Testis (tissue), 3 donors: ENCODE results near the gene PLA2G7. TPM values are rescaled to one million over a fixed set of nuclear protein-coding genes. Genes with fewer than 3 reads are reported as not detected.

Source experiments
- DNase-seq: peaks from one replicate; pipeline ENCODE4 v3.0.0-alpha.2; 2019
- H3K27ac ChIP-seq, 2 donors: fragments of 200-600 bp; sonication (generic); one replicate each; pipeline ENCODE4 v1.5.1; 2019
- H3K27me3 ChIP-seq: fragments of 200-600 bp; sonication (generic); one replicate; pipeline ENCODE4 v1.5.1; 2019
- H3K36me3 ChIP-seq: fragments of 200-600 bp; sonication (generic); one replicate; pipeline ENCODE4 v1.5.1; 2017; ENCODE audit warnings: low read depth; ENCODE audit errors: missing control alignments
- H3K4me1 ChIP-seq: fragments of 200-600 bp; sonication (generic); one replicate; pipeline ENCODE4 v1.5.1; 2019
- H3K4me3 ChIP-seq, 2 donors: fragments of 200-600 bp; sonication (generic); one replicate each; pipeline ENCODE4 v1.5.1; 2017 to 2019
- H3K9me3 ChIP-seq: fragments of 200-600 bp; sonication (generic); one replicate; pipeline ENCODE4 v1.5.1; 2017
- POLR2A ChIP-seq: fragments of 450-650 bp; IDR thresholded peaks from one replicate; pipeline ENCODE4 v1.6.1; 2017; ENCODE audit warnings: antibody characterized with exemption, mild to moderate bottlenecking, moderate library complexity
- WGBS, 2 donors: methylation state at CpG; one replicate each; pipeline ENCODE4 v1.1.5; 2018; 5-methylcytosine and 5-hydroxymethylcytosine counted together
- intact Hi-C: fragments of 100-400 bp; cut with DNase I; formaldehyde crosslinking; loops from one replicate; pipeline ENCODE4 v1.15.1; 2023; ENCODE audit warnings: low total_unique reads
- polyA plus RNA-seq: library from polyadenylated mRNA; stranded (reverse); fragments of 350-450 nt; fragmentation: Illumina TruSeq; extraction: RNeasy Lipid Tissue Mini Kit (QIAGEN cat#74804); gene quantifications from one replicate; pipeline ENCODE4 v1.2.3, GENCODE V29; 2014; ENCODE audit warnings: low read depth, low replicate concordance; ENCODE audit not compliant: insufficient read depth
- total RNA-seq, 2 donors: library from RNA; depleted of rRNA; stranded (reverse); fragments of >200 nt; gene quantifications; one replicate each; pipeline ENCODE4 v1.2.3, GENCODE V29; 2016
- TF ChIP-seq, protein P1 (sequence below), 3 experiments: fragments of 450-650 bp in 2 of 3; fragments of 200-600 bp in 1 of 3; sonication (generic) in 1 of 3; IDR thresholded peaks; one replicate each; pipeline ENCODE4 v1.5.1; 2016 to 2019; ENCODE audit warnings: antibody characterized with exemption in 3 of 3, mild to moderate bottlenecking in 2 of 3, moderate library complexity in 1 of 3

PLA2G7 gene
- total and polyA plus RNA-seq, 3 donors from 2014 or later, result 0.31 to 2.1 (median 0.74) TPM

DNA sequence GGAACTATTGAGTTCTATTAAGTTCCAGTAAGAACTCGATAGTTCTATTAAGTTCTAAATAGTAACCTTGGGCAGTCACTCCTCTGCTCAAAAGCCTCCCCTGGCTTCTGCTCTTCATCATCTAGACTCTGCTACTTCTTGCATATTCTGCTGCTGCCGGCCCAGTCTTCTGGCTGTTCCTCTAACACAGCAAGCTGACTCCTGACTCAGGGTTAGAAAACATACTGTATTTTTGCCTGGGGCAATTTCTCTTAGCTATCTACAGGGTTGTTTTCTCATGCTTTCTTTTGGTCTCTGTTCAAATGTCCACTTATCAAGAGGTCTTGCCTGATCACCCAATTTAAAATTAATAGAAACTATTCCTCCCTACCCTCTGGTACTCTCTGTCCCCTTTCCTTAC is 67.8 kb downstream of the PLA2G7 start:
- H3K36me3 ChIP-seq, result no peaks in the 10 kb centered on the region
- 93 to 96% methylated on average over 2 of the region's 2 CpGs for WGBS, 2 donors
- no peak for DNase-seq

DNA sequence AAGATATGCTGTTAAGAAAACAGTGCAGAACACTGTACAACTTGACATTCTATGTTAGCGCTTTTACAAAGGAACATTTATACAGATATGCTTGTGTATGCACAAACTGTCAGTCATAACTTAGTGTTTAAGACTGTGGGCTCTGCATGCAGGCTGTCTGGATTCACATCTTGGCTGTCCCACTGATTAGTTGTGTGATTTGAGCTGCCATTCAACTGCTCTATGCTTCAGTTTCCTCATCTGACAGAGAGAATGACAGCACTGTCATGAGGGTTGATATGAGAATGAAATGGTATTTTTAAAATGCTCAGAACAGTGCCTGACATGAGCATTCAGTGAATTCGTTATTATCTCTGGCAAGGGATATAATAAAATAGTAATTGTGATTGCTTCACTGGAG is 73.7 kb downstream of the PLA2G7 start:
- H3K36me3 ChIP-seq, result no peaks in the 10 kb centered on the region
- 72 to 83% methylated on average over 2 of the region's 2 CpGs for WGBS, 2 donors
- intact Hi-C loops, result no loop called here

More for the DNA sequence above, 67.8 kb downstream of the PLA2G7 start:
- intact Hi-C loops, result no loop called here
- no peaks in the 10 kb centered on the region for H3K4me1 ChIP-seq
- no peaks in the 10 kb centered on the region for H3K9me3 ChIP-seq
- no peak overlapping the region for H3K4me3 ChIP-seq
- H3K27me3 ChIP-seq, result no peaks in the 10 kb centered on the region
- TF ChIP-seq POLR2A, result no peak
- TF ChIP-seq, protein P1, sequence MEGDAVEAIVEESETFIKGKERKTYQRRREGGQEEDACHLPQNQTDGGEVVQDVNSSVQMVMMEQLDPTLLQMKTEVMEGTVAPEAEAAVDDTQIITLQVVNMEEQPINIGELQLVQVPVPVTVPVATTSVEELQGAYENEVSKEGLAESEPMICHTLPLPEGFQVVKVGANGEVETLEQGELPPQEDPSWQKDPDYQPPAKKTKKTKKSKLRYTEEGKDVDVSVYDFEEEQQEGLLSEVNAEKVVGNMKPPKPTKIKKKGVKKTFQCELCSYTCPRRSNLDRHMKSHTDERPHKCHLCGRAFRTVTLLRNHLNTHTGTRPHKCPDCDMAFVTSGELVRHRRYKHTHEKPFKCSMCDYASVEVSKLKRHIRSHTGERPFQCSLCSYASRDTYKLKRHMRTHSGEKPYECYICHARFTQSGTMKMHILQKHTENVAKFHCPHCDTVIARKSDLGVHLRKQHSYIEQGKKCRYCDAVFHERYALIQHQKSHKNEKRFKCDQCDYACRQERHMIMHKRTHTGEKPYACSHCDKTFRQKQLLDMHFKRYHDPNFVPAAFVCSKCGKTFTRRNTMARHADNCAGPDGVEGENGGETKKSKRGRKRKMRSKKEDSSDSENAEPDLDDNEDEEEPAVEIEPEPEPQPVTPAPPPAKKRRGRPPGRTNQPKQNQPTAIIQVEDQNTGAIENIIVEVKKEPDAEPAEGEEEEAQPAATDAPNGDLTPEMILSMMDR (IDR thresholded peaks at IDR 0.05), result no peak
- no peak overlapping the region for H3K27ac ChIP-seq

DNA sequence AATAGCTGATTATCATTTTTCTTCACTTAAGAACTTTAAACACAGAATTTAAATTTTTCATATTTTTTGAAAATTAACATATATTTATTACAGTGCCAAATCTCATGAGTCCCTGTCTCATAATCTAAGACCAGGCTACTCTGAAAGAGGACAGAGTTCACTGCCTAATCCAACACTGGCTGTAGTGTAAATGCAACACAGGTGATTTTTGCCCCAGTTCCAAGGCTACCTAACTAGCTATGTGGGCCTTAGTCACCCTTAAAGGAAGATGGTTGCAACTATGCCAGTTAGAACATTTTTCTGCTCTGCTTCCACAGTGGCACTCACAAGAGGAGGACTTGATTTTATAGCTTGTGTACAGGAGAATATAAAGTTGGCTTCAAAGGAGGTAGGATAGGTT is 77.5 kb downstream of the PLA2G7 start:
- H3K9me3 ChIP-seq, result no peaks in the 10 kb centered on the region
- DNase-seq, result no peak
- no peak overlapping the region for H3K4me3 ChIP-seq
- no peaks in the 10 kb centered on the region for H3K27me3 ChIP-seq
- TF ChIP-seq, protein P1 (IDR thresholded peaks at IDR 0.05), result no peak
- no peak for TF ChIP-seq POLR2A
- no peaks in the 10 kb centered on the region for H3K36me3 ChIP-seq
- no peaks in the 10 kb centered on the region for H3K4me1 ChIP-seq
- no peak overlapping the region for H3K27ac ChIP-seq
- intact Hi-C loops, result no loop called here

More for the DNA sequence above, 73.7 kb downstream of the PLA2G7 start:
- Histone ChIP-seq H3K4me3 (no peak overlapping the region), H3K9me3 (no peaks in the 10 kb centered on the region), H3K27me3 (no peaks in the 10 kb centered on the region), H3K27ac (no peak overlapping the region), H3K4me1 (no peaks in the 10 kb centered on the region)
- TF ChIP-seq, protein P1 (IDR thresholded peaks at IDR 0.05), result no peak
- no peak for TF ChIP-seq POLR2A
- no peak for DNase-seq

DNA sequence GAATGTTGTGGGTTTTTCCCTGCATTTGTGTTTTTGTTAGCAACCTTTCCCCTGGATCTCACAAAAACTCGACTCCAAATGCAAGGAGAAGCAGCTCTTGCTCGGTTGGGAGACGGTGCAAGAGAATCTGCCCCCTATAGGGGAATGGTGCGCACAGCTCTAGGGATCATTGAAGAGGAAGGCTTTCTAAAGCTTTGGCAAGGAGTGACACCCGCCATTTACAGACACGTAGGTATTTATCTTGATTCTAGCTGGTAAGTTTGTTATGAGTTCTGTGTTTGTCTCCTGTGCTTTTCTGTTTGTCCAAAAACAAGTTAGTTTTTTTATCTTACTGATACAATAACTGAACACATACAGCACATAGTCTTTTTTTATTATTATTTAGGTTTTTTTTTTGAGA is 79.4 kb downstream of the PLA2G7 start:
- Histone ChIP-seq H3K4me1 (no peaks in the 10 kb centered on the region), H3K27me3 (no peaks in the 10 kb centered on the region), H3K4me3 (no peak overlapping the region), H3K9me3 (no peaks in the 10 kb centered on the region), H3K27ac (no peak overlapping the region), H3K36me3 (no peaks in the 10 kb centered on the region)
- no peak for TF ChIP-seq POLR2A
- TF ChIP-seq, protein P1 (IDR thresholded peaks at IDR 0.05), result no peak
- WGBS, 2 donors, result 73 to 75% methylated on average over 6 of the region's 6 CpGs
- intact Hi-C loops, result no loop called here
- DNase-seq, result peak; percentile 29

Other genes starting within 250 kb of the PLA2G7 start
- gene RCAN2, start 243.9 kb downstream of the PLA2G7 start, total RNA-seq, result 1 to 10 TPM; 6.3 to 7.1 TPM
- gene RCAN2, start 243.9 kb downstream of the PLA2G7 start, polyA plus RNA-seq, result 17.4 TPM
- gene CYP39A1, start 82.6 kb downstream of the PLA2G7 start, total RNA-seq, result 10 to 100 TPM; 13.5 to 14.1 TPM
- 6.5 TPM for gene CYP39A1, start 82.6 kb downstream of the PLA2G7 start, polyA plus RNA-seq
- 10 to 100 TPM; 72.8 to 81.8 TPM for gene SLC25A27, start 82.4 kb downstream of the PLA2G7 start, total RNA-seq
- gene SLC25A27, start 82.4 kb downstream of the PLA2G7 start, polyA plus RNA-seq, result 26.3 TPM
- gene TDRD6, start 47.5 kb downstream of the PLA2G7 start, total RNA-seq, result 10 to 100 TPM; 28.1 to 42.2 TPM
- 51.3 TPM for gene TDRD6, start 47.5 kb downstream of the PLA2G7 start, polyA plus RNA-seq
- gene ANKRD66, start 11.6 kb upstream of the PLA2G7 start, total RNA-seq, result not detected
- 0.83 TPM for gene ANKRD66, start 11.6 kb upstream of the PLA2G7 start, polyA plus RNA-seq
- gene MEP1A, start 58.0 kb upstream of the PLA2G7 start, total RNA-seq, result under 1 TPM; 0.63 to 0.93 TPM
- gene MEP1A, start 58.0 kb upstream of the PLA2G7 start, polyA plus RNA-seq, result 1.4 TPM
- gene ADGRF5, start 186.6 kb upstream of the PLA2G7 start, total RNA-seq, result 10 to 100 TPM in 1 of 2 donors, 1 to 10 TPM in 1; 8.8 to 12.2 TPM
- gene ADGRF5, start 186.6 kb upstream of the PLA2G7 start, polyA plus RNA-seq, result 13.1 TPM